A549 (cell line): ENCODE measurements around the gene ATOH7. TPM values are rescaled to one million over a fixed set of nuclear protein-coding genes. Genes with fewer than 3 reads are reported as not detected.

Source experiments
- ATAC-seq, 2 experiments: fragments of 200-7000 bp in 1 of 2; fragments of >200 bp in 1 of 2; cut with Nextera tagmentation in 1 of 2; cut with Tn5 transposase in 1 of 2; 3 replicates each; pipeline versions ENCODE4 v1.8.0 to v1.9.1; 2018 to 2020; ENCODE audit warnings: mild to moderate bottlenecking in 1 of 2, moderate library complexity in 1 of 2
- CTCF ChIA-PET: fragments of 300-600 bp; sonication (Branson Sonifier 250); formaldehyde crosslinking; extraction: SDS; loops from one replicate; lab custom pipeline; 2021; ENCODE audit warnings: antibody characterized with exemption, inconsistent platforms; lab: Yijun Ruan, JAX
- POLR2A ChIA-PET: fragments of 350-600 bp; formaldehyde crosslinking; extraction: SDS; loops from one replicate; lab custom pipeline; 2021; ENCODE audit warnings: antibody characterized with exemption, inconsistent platforms; lab: Yijun Ruan, JAX
- DNase-seq, 2 experiments: peaks; one replicate each; pipeline versions ENCODE4 v3.0.0 to v3.0.0-alpha.2; 2011 to 2016; ENCODE audit warnings: low read depth in 1 of 2, low spot score in 1 of 2
- FAIRE-seq: peaks from 2 replicates; lab custom pipeline; 2011; peaks lifted over from hg19 to GRCh38; lab: Jason Lieb, UNC
- H3K27ac ChIP-seq, 2 experiments: fragments of >200 bp; sonication (Bioruptor Twin); formaldehyde crosslinking; 3 replicates each; pipeline ENCODE4 v1.5.1; 2016 to 2017
- H3K4me1 ChIP-seq: fragments of >200 bp; sonication (Bioruptor Twin); formaldehyde crosslinking; 3 replicates; pipeline ENCODE4 v1.6.1; 2016
- H3K4me2 ChIP-seq: fragments of >200 bp; sonication (Bioruptor Twin); formaldehyde crosslinking; 3 replicates; pipeline ENCODE4 v1.6.1; 2016
- H3K4me3 ChIP-seq: fragments of >200 bp; sonication (Bioruptor Twin); formaldehyde crosslinking; 3 replicates; pipeline ENCODE4 v1.5.1; 2016
- H3K9me3 ChIP-seq: fragments of >200 bp; sonication (Bioruptor Twin); formaldehyde crosslinking; 3 replicates; pipeline ENCODE4 v1.6.1; 2016
- BHLHE40 ChIP-seq: IDR thresholded peaks from 2 replicates; pipeline ENCODE4 v1.6.1; 2012; ENCODE audit warnings: low read depth, low read length, inconsistent platforms
- EHMT2 ChIP-seq: fragments of 200-600 bp; sonication (generic); IDR thresholded peaks from 2 replicates; pipeline ENCODE4 v1.6.1; 2016; ENCODE audit warnings: antibody characterized with exemption, low read depth, mild to moderate bottlenecking, moderate library complexity
- EP300 ChIP-seq, 2 experiments: fragments of >200 bp; sonication (Bioruptor Twin); formaldehyde crosslinking; IDR thresholded peaks; 2 replicates in 1 of 2; 3 replicates in 1 of 2; pipeline ENCODE4 v1.6.1; 2016 to 2017
- ESRRA ChIP-seq: fragments of 150-350 bp; IDR thresholded peaks from 2 replicates; pipeline ENCODE4 v1.6.1; 2014; ENCODE audit warnings: mild to moderate bottlenecking, low read length, borderline replicate concordance
- FOSL2 ChIP-seq, 2 experiments: fragments of 450-650 bp in 1 of 2; fragments of >200 bp in 1 of 2; sonication (Bioruptor Twin) in 1 of 2; formaldehyde crosslinking; IDR thresholded peaks; 2 replicates each; pipeline versions ENCODE4 v1.5.0 to v1.6.1; 2016 to 2020; ENCODE audit warnings: mild to moderate bottlenecking in 1 of 2, moderate library complexity in 1 of 2
- FOXS1 ChIP-seq: fragments of 250-450 bp; sonication (Bioruptor Pico); IDR thresholded peaks from 2 replicates; pipeline ENCODE4 v1.5.0; 2020; ENCODE audit warnings: mild to moderate bottlenecking, moderate library complexity
- GATA3 ChIP-seq: IDR thresholded peaks from 2 replicates; pipeline ENCODE4 v1.6.1; 2012; ENCODE audit warnings: borderline replicate concordance
- HDAC2 ChIP-seq: fragments of 200-600 bp; sonication (generic); IDR thresholded peaks from 2 replicates; pipeline ENCODE4 v1.6.1; 2016
- HEYL ChIP-seq: fragments of 250-450 bp; sonication (Bioruptor Pico); IDR thresholded peaks from 2 replicates; pipeline ENCODE4 v1.8.0; 2021; ENCODE audit warnings: mild to moderate bottlenecking, moderate library complexity
- HOXA7 ChIP-seq: fragments of 250-450 bp; sonication (Bioruptor Pico); IDR thresholded peaks from 2 replicates; pipeline ENCODE4 v1.5.0; 2020; ENCODE audit warnings: mild to moderate bottlenecking, moderate library complexity
- HOXB5 ChIP-seq: fragments of 250-450 bp; sonication (Bioruptor Pico); IDR thresholded peaks from 2 replicates; pipeline ENCODE4 v1.5.0; 2020; ENCODE audit warnings: mild to moderate bottlenecking, moderate library complexity
- JUN ChIP-seq, 2 experiments: fragments of >200 bp; sonication (Bioruptor Twin); formaldehyde crosslinking; IDR thresholded peaks; 2 replicates in 1 of 2; 3 replicates in 1 of 2; pipeline ENCODE4 v1.6.1; 2016 to 2017
- MAZ ChIP-seq: fragments of 150-350 bp; IDR thresholded peaks from 2 replicates; pipeline ENCODE4 v1.6.1; 2014; ENCODE audit warnings: antibody characterized with exemption, low read depth, low read length, borderline replicate concordance
- MYC ChIP-seq: IDR thresholded peaks from 2 replicates; pipeline ENCODE4 v1.6.1; 2012; ENCODE audit warnings: mild to moderate bottlenecking, inconsistent platforms, low read length, improper control_type of control experiment, borderline replicate concordance
- NFE2L2 ChIP-seq: fragments of 150-350 bp; conservative IDR thresholded peaks from 2 replicates; pipeline ENCODE4 v1.6.1; 2014; ENCODE audit warnings: low read length
- NPAS2 ChIP-seq: fragments of 250-450 bp; sonication (Bioruptor Pico); IDR thresholded peaks from 2 replicates; pipeline ENCODE4 v1.8.0; 2022; ENCODE audit warnings: mild to moderate bottlenecking, moderate library complexity, borderline replicate concordance
- PHF8 ChIP-seq: fragments of 200-600 bp; sonication (generic); IDR thresholded peaks from 2 replicates; pipeline ENCODE4 v1.6.1; 2016; ENCODE audit warnings: low read depth, mild to moderate bottlenecking, antibody characterized with exemption, moderate library complexity, borderline replicate concordance
- RAD21 ChIP-seq, 2 experiments: fragments of >200 bp in 1 of 2; sonication (Bioruptor Twin) in 1 of 2; formaldehyde crosslinking in 1 of 2; IDR thresholded peaks in 1 of 2; conservative IDR thresholded peaks in 1 of 2; 2 replicates in 1 of 2; 3 replicates in 1 of 2; pipeline ENCODE4 v1.6.1; 2012 to 2018; ENCODE audit warnings: inconsistent platforms in 1 of 2
- RFX5 ChIP-seq: fragments of 450-650 bp; IDR thresholded peaks from 2 replicates; pipeline ENCODE4 v1.7.1; 2014; ENCODE audit warnings: antibody characterized with exemption, mild to moderate bottlenecking, moderate library complexity
- RNF2 ChIP-seq: fragments of 200-600 bp; sonication (generic); IDR thresholded peaks from 2 replicates; pipeline ENCODE4 v1.6.1; 2016; ENCODE audit warnings: low read depth, mild to moderate bottlenecking, antibody characterized with exemption, moderate library complexity, borderline replicate concordance
- ZNF302 ChIP-seq: fragments of 250-450 bp; sonication (Bioruptor Pico); IDR thresholded peaks from 2 replicates; pipeline ENCODE4 v1.9.0; 2021; ENCODE audit warnings: inconsistent platforms, mild to moderate bottlenecking, moderate library complexity
- WGBS: methylation state at CpG from one replicate; pipeline ENCODE4 v1.1.6; 2017; ENCODE audit errors: missing lambda C conversion rate; 5-methylcytosine and 5-hydroxymethylcytosine counted together
- polyA plus RNA-seq, 4 experiments: library from polyadenylated mRNA; depleted of rRNA in 3 of 4; stranded (reverse); fragments of >200 nt; fragmentation: RNase III in 1 of 4; extraction: RNeasy Plus Mini Kit Qiagen cat#74134 plus additional on column Dnase treatment in 1 of 4; gene quantifications; 2 replicates in 3 of 4; 3 replicates in 1 of 4; pipeline ENCODE4 v1.2.3, GENCODE V29; 2011 to 2017
- TF ChIP-seq, protein P1 (sequence below): fragments of 250-450 bp; sonication (Bioruptor Pico); IDR thresholded peaks from 2 replicates; pipeline ENCODE4 v1.5.0; 2020; ENCODE audit warnings: low read depth, mild to moderate bottlenecking, moderate library complexity
- TF ChIP-seq, protein P2 (sequence below): IDR thresholded peaks from 2 replicates; pipeline ENCODE4 v1.6.1; 2012

Gene ATOH7
- polyA plus RNA-seq, 2 of the 4 experiments (the other 2 are of a cell fraction), result 0.18 to 0.27 TPM

DNA sequence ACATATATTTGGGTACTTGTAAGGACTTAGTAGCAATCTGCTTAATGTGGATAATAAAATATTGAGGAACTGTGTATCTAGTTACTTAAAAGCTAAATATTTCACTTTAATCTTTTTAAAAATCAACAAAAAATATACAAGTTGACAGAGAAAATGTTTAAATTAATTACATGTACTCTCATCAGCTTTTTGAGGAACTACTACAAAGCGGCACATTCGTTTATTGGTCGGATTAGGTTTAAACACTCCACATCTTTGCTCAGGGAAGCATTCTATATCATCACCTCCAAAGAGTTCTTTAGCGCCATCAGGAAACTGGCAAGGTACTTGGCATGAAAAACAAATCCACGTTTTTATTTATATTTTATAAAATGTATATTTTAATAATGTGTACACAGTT lies 1.6 kb downstream of the ATOH7 start:
- POLR2A ChIA-PET, result interaction anchor here (1.6 to 2.0 kb wide), 2 partner anchors 16 to 102 kb away, joined by 8 to 22 read pairs; partner anchors contain the start of genes HNRNPH3 and PBLD
- WGBS, result 73% methylated on average over 5 of the region's 5 CpGs
- peaks cover 11% of the 10 kb centered on the region for H3K4me1 ChIP-seq
- H3K27ac ChIP-seq, result peak overlapping the region; percentile 81 to 96; a peak in 4 of 6 replicates
- peak overlapping the region; percentile 51; the same call in 2 of the 3 replicates for H3K4me3 ChIP-seq
- H3K4me2 ChIP-seq, result peak overlapping the region; percentile 80
- no peak for TF ChIP-seq HOXA7 (CRISPR knock-in tag)
- TF ChIP-seq RAD21 (conservative IDR thresholded peaks at IDR 0.05 in 1 of 2, IDR thresholded peaks at IDR 0.05 in 1 of 2), result no peak
- no peak for TF ChIP-seq HOXB5
- no peak for TF ChIP-seq EHMT2
- TF ChIP-seq RFX5, result no peak
- no peak for TF ChIP-seq MYC
- TF ChIP-seq, protein P1, sequence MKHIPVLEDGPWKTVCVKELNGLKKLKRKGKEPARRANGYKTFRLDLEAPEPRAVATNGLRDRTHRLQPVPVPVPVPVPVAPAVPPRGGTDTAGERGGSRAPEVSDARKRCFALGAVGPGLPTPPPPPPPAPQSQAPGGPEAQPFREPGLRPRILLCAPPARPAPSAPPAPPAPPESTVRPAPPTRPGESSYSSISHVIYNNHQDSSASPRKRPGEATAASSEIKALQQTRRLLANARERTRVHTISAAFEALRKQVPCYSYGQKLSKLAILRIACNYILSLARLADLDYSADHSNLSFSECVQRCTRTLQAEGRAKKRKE (CRISPR knock-in tag), result no peak
- TF ChIP-seq, all 56 proteins: peak for 0
- FAIRE-seq, result no peak
- no peaks in the 10 kb centered on the region for H3K9me3 ChIP-seq
- DNase-seq, result no peak
- CTCF ChIA-PET, result interaction anchor here (0.8 to 10.3 kb wide), 8 partner anchors 9 to 85 kb away, joined by 3 to 63 read pairs (median 5); no protein-coding TSS in a partner anchor
- ATAC-seq, result no peak

DNA sequence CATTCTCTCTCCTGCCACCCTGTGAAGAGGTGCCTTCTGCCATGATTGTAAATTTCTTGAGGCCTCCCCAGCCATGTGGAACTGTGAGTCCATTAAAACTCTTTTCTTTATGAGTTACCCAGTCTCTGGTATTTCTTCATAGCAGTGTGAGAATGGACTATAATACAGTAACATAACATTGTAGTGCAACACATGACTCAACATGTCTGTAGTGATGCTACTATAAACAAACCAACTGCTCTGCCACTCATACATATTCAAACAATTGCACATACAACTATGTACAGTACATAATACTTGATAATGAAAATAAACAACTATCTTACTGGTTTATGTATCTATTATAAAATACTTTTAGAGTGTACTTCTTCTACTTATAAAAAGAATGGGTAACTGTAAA lies 7.1 kb downstream of the ATOH7 start:
- CTCF ChIA-PET, result interaction anchor here (1.1 to 10.3 kb wide), 3 partner anchors 10 to 13 kb away, joined by 3 to 63 read pairs (median 3); no protein-coding TSS in a partner anchor
- H3K4me3 ChIP-seq, result no peak overlapping the region
- POLR2A ChIA-PET, result no interaction called here
- no peak for FAIRE-seq
- ATAC-seq, result peak in 1 of 2 experiments; percentile 59; a peak in 2 of 6 replicates
- no peak overlapping the region for H3K27ac ChIP-seq
- no peak overlapping the region for H3K4me2 ChIP-seq
- H3K9me3 ChIP-seq, result no peaks in the 10 kb centered on the region
- TF ChIP-seq JUN (IDR thresholded peaks at IDR 0.05) (no peak), EP300 (IDR thresholded peaks at IDR 0.05) (no peak), ESRRA (no peak), HDAC2 (no peak), HEYL (CRISPR knock-in tag) (no peak), FOSL2 (IDR thresholded peaks at IDR 0.05) (no peak), FOSL2 (CRISPR knock-in tag; IDR thresholded peaks at IDR 0.05) (no peak), NPAS2 (CRISPR knock-in tag) (no peak), ZNF302 (no peak), FOXS1 (CRISPR knock-in tag) (no peak), PHF8 (no peak), RNF2 (no peak), GATA3 (no peak), NFE2L2 (no peak), EHMT2 (no peak)
- TF ChIP-seq, protein P2, sequence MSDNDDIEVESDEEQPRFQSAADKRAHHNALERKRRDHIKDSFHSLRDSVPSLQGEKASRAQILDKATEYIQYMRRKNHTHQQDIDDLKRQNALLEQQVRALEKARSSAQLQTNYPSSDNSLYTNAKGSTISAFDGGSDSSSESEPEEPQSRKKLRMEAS, result no peak
- peaks cover 9% of the 10 kb centered on the region; the same call in 1 of the 3 replicates for H3K4me1 ChIP-seq
- DNase-seq, result no peak

DNA sequence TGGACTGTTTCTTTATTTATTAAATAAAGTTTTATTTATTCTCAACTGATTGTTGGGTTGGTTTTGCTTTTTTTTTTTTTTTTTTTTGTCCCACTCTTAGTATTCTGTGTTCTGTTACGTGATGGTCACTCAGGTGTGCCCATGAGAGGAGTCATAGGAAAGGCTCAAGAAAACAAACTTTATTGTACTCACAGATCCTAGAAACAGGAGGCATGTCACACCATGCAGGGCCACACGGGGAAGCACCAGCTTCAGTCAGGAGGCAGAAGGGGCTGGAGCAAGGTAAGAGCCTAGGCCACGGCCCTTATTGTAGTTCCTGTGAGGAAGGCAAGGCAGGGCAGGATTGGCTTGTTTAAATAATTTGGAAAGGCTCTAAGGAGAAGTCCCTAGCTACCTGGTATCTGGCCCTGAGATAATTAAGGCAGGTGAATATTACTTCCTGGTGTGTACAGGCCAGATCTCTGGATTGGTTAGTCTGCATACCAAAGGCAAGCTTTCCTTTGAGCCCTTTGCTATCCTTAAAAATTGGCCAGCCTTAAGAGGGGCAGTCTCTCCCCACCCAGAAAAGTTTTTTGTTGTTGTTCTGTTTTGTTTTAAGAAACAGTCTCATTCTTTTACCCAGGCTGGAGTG lies 8.3 kb downstream of the ATOH7 start:
- no peak overlapping the region for H3K27ac ChIP-seq
- no peak overlapping the region for H3K4me3 ChIP-seq
- DNase-seq (peak in 1 of 2 experiments; percentile 38), FAIRE-seq (no peak), ATAC-seq (peak; percentile 73 to 88; a peak in 5 of 6 replicates)
- 79% methylated on average over 3 of the region's 3 CpGs for WGBS
- H3K4me1 ChIP-seq, result peaks cover 9% of the 10 kb centered on the region; the same call in 1 of the 3 replicates
- no peak overlapping the region for H3K4me2 ChIP-seq
- H3K9me3 ChIP-seq, result no peaks in the 10 kb centered on the region
- ChIA-PET CTCF (interaction anchor here (1.1 to 10.3 kb wide), 6 partner anchors 8 to 125 kb away, joined by 3 to 63 read pairs (median 5); partner anchors contain the start of gene ATOH7), POLR2A (no interaction called here)
- TF ChIP-seq MAZ, result no peak
- no peak for TF ChIP-seq BHLHE40
